GM21723 (cell line): Measurements from ENCODE around the gene FHL3.

Experiments used
- ATAC-seq: cut with Tn5 transposase; IDR thresholded peaks from one replicate; pipeline ENCODE4 v1.9.1; 2021; ENCODE audit warnings: mild to moderate bottlenecking, moderate library complexity; ENCODE audit not compliant: unreplicated experiment

FHL3 gene

DNA sequence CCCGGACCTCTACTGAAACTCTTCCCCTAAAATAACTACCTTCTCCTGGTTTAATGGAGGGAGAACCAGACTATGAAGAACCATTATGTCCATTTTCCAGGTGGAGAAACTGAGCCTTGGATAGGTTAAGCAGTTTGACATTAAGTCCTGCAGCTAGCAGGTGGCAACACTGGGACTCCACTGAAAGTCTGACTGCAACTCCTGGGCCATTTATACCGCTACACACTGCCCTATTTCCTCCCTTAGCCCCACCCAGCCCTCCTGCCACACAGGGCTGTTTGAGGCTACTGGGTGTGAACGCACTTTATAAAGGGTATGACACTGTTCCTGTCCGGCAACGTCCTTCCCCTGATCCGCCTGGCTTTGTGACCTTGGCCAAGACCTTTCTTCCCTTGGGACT, 58.0 kb downstream of the FHL3 start:
- no peak for ATAC-seq
